ENCODE results near the gene TANGO2. TPM values are rescaled to one million over a fixed set of nuclear protein-coding genes. Genes with fewer than 3 reads are reported as not detected.

TANGO2 gene
- total RNA-seq, 2 donors from 2014 or later, result 34.3 to 40.1 TPM

DNA sequence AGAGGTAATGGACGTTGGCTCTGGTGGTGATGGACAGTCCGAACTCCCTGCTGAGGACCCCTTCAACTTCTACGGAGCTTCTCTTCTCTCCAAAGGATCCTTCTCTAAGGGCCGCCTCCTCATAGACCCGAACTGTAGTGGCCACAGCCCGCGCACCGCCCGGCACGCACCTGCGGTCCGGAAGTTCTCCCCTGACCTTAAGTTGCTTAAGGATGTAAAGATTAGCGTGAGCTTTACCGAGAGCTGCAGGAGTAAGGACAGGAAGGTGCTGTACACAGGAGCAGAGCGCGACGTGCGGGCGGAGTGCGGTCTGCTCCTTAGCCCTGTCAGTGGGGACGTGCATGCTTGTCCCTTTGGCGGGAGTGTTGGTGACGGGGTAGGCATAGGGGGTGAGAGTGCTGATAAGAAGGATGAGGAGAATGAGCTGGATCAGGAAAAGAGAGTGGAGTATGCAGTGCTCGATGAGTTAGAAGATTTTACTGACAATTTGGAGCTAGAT, 65.2 kb downstream of the TANGO2 start:
- DNase-seq (ENCODE audit: low spot score), result no peak
- intact Hi-C loops (cut with DNase I), result no loop called here
- Histone ChIP-seq H3K27ac (no peak overlapping the region), H3K4me3 (no peak overlapping the region), H3K9me3 (no peaks in the 10 kb centered on the region), H3K36me3 (peaks cover 13 to 46% of the 10 kb centered on the region in 2 donors), H3K27me3 (replicated peaks; ENCODE audit: insufficient read depth) (no peaks in the 10 kb centered on the region), H3K4me1 (replicated peaks) (peaks cover 15% of the 10 kb centered on the region)
- TF ChIP-seq POLR2A (IDR thresholded peaks at IDR 0.05) (no peak), POLR2AphosphoS5 (IDR thresholded peaks at IDR 0.05) (no peak)
- TF ChIP-seq, protein P1, sequence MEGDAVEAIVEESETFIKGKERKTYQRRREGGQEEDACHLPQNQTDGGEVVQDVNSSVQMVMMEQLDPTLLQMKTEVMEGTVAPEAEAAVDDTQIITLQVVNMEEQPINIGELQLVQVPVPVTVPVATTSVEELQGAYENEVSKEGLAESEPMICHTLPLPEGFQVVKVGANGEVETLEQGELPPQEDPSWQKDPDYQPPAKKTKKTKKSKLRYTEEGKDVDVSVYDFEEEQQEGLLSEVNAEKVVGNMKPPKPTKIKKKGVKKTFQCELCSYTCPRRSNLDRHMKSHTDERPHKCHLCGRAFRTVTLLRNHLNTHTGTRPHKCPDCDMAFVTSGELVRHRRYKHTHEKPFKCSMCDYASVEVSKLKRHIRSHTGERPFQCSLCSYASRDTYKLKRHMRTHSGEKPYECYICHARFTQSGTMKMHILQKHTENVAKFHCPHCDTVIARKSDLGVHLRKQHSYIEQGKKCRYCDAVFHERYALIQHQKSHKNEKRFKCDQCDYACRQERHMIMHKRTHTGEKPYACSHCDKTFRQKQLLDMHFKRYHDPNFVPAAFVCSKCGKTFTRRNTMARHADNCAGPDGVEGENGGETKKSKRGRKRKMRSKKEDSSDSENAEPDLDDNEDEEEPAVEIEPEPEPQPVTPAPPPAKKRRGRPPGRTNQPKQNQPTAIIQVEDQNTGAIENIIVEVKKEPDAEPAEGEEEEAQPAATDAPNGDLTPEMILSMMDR (IDR thresholded peaks at IDR 0.05), result no peak
- WGBS, result 88% methylated on average over 24 of the region's 24 CpGs

DNA sequence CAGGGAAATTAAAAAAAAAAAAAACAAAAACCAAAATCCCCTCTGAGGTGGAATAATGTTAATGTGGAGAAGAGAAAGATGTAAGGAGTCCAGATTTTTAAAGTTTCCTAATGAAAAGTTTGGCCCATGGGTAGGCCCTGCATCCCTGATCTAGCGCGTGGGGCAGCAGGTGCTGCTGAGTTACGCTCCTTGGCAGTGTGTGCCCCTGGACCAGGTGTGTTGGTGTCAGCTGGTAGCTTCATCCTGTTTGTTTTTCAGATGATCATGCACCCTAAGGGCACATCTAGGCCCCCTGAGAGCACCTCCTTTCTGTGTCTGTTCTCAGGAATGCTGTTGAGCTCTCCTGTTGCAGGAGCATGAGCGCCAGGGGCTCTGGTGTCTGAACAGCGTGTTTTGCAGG, 65.9 kb downstream of the TANGO2 start:
- Histone ChIP-seq H3K4me1 (replicated peaks) (peaks cover 15% of the 10 kb centered on the region), H3K4me3 (no peak overlapping the region), H3K9me3 (no peaks in the 10 kb centered on the region), H3K27me3 (replicated peaks; ENCODE audit: insufficient read depth) (no peaks in the 10 kb centered on the region), H3K36me3 (peaks cover 13 to 52% of the 10 kb centered on the region in 2 donors), H3K27ac (no peak overlapping the region)
- TF ChIP-seq, protein P1 (IDR thresholded peaks at IDR 0.05), result no peak
- TF ChIP-seq POLR2AphosphoS5 (IDR thresholded peaks at IDR 0.05), result no peak
- no peak for TF ChIP-seq POLR2A (IDR thresholded peaks at IDR 0.05)
- 92% methylated on average over 5 of the region's 5 CpGs for WGBS
- DNase-seq (ENCODE audit: low spot score), result no peak
- intact Hi-C loops (cut with DNase I), result no loop called here

DNA sequence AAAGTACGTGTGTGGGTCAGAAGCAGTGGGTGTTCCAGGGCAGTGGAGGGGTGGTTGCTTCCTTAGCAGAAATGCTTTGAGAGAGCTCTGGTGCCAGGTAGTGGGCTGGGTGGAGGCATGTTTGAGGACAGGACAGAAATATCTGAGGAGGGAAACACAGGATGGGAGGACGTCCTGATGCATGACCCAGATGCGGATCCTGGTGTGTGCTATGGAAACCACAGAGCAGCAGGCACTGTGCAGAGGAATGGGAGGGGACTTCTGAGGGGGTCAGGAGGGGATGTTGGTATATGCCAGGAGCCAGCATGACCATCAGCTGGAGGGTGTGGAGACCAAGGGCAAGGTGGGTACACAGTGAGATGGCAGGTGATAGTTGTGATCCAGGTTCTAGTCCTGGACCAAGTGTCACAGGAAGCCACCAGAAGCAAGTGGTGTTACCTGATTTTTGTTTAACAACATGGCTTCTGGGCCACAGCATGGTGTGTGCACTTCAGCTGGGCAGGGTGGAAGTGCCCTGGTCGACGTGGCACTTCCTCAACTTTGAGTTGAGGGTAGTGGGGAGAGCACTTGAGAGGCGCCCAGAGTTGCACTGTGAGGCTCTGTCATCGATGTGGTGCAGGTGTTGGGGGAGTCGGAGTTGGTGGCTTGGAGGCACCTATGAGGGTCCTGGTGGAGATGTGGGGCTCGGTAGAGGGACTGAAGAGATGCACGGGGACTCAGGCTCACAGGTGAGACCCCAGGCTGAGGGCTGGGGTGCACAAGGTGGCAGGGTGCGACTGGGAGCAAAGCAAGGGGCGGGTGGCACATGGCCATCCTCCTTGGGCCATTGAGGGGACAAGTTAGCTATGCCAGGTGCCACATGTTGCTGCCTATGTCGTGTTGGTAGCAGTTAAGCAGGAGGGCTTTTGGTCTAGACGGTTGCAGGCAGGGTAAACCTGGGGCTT, 66.7 kb downstream of the TANGO2 start:
- TF ChIP-seq POLR2A (IDR thresholded peaks at IDR 0.05), result no peak
- TF ChIP-seq POLR2AphosphoS5 (IDR thresholded peaks at IDR 0.05), result no peak
- TF ChIP-seq, protein P1 (IDR thresholded peaks at IDR 0.05), result no peak
- H3K4me1 ChIP-seq (replicated peaks), result peaks cover 15% of the 10 kb centered on the region
- peaks cover 13 to 60% of the 10 kb centered on the region in 2 donors for H3K36me3 ChIP-seq
- H3K27me3 ChIP-seq (replicated peaks; ENCODE audit: insufficient read depth), result no peaks in the 10 kb centered on the region
- WGBS, result 91% methylated on average over 14 of the region's 14 CpGs
- H3K9me3 ChIP-seq, result no peaks in the 10 kb centered on the region
- intact Hi-C loops (cut with DNase I), result no loop called here
- no peak for DNase-seq (ENCODE audit: low spot score)
- no peak overlapping the region for H3K4me3 ChIP-seq
- H3K27ac ChIP-seq, result no peak overlapping the region

DNA sequence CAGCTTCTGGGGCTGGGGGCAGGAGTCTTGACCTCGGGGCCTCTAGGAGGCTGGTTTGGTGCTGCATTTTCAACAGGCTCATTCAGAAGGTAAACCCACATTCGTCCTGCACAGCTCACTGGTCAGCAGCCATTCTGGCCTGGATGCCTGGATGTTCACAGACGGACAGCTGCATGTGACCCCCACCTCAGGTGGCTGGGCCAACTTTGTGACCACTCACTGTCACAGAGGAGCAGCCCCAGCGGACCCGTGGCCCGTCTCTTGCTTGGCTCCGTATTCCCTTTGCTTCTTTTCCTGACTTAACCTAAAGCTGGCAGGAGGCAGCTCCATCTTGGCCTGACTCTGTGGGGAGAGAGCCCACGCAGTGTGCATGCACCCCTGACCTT, 67.3 kb downstream of the TANGO2 start:
- no peaks in the 10 kb centered on the region for H3K9me3 ChIP-seq
- peaks cover 13 to 60% of the 10 kb centered on the region in 2 donors for H3K36me3 ChIP-seq
- H3K27me3 ChIP-seq (replicated peaks; ENCODE audit: insufficient read depth), result no peaks in the 10 kb centered on the region
- no peak for DNase-seq (ENCODE audit: low spot score)
- peaks cover 11% of the 10 kb centered on the region for H3K4me1 ChIP-seq (replicated peaks)
- no peak overlapping the region for H3K4me3 ChIP-seq
- intact Hi-C loops (cut with DNase I), result no loop called here
- TF ChIP-seq, protein P1 (IDR thresholded peaks at IDR 0.05), result no peak
- no peak for TF ChIP-seq POLR2AphosphoS5 (IDR thresholded peaks at IDR 0.05)
- TF ChIP-seq POLR2A (IDR thresholded peaks at IDR 0.05), result no peak
- 93% methylated on average over 8 of the region's 8 CpGs for whole genome bisulfite sequencing
- H3K27ac ChIP-seq, result no peak overlapping the region
